Body of pancreas (tissue), 4 donors: ENCODE measurements around the gene DDIT3.

Experiments used
- CTCF ChIP-seq, 7 experiments: fragments of 450-650 bp in 4 of 7; fragments of 200-600 bp in 3 of 7; sonication (generic) in 3 of 7; IDR thresholded peaks; one replicate each; pipeline ENCODE4 v1.5.1; 2016 to 2019; ENCODE audit warnings: antibody characterized with exemption in 7 of 7
- POLR2A ChIP-seq, 3 donors: fragments of 450-650 bp; IDR thresholded peaks; one replicate each; pipeline ENCODE4 v1.6.1; 2016; ENCODE audit warnings: antibody characterized with exemption in 3 of 3, mild to moderate bottlenecking in 2 of 3

DNA sequence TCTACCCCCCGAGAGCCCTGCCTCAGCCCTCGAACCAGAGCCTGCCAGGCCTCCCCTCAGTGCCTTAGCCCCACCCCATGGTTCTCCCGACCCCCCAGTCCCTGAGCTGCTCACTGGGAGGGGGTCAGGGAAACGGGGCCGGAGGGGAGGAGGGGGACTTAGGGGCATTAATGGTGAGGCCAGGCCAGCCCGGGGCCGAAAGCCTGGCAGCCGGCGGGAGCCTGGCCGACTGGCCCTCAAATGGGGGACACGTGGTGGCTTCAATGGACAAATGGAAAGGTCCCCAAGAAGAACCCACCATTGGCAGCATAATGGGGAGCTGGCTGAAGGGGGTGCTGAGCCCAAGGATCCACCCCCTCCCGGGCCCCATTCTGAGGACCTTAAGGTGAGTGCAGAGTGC, 7.9 kb upstream of the DDIT3 start:
- no peak for TF ChIP-seq CTCF (IDR thresholded peaks at IDR 0.05)
- no peak for TF ChIP-seq POLR2A (IDR thresholded peaks at IDR 0.05)
